HL-60 (cell line): ENCODE results near the gene SLC12A3.

Source experiments
- DNase-seq, 2 experiments: peaks; one replicate each; pipeline ENCODE4 v3.0.0-alpha.2; 2010 to 2020; ENCODE audit warnings: low read depth in 1 of 2, low spot score in 1 of 2
- H3K27ac ChIP-seq: fragments of 250-450 bp; sonication (Bioruptor Pico); replicated peaks from 2 replicates; pipeline ENCODE4 v1.5.1; 2020; ENCODE audit warnings: mild to moderate bottlenecking, moderate library complexity
- H3K27me3 ChIP-seq: fragments of 250-450 bp; sonication (Bioruptor Pico); 2 replicates; pipeline ENCODE4 v1.5.1; 2021; ENCODE audit warnings: mild to moderate bottlenecking, moderate library complexity; ENCODE audit not compliant: insufficient read depth, poor library complexity, severe bottlenecking
- H3K4me3 ChIP-seq: replicated peaks from 2 replicates; pipeline ENCODE4 v1.5.1; 2011; ENCODE audit warnings: mild to moderate bottlenecking, control low read depth, low read length; ENCODE audit not compliant: insufficient read depth
- GABPA ChIP-seq: IDR thresholded peaks from 2 replicates; pipeline ENCODE4 v1.6.1; 2012; ENCODE audit warnings: low read depth
- POLR2AphosphoS5 ChIP-seq: IDR thresholded peaks from 2 replicates; pipeline ENCODE4 v1.6.1; 2012; ENCODE audit warnings: low read depth
- SPI1 ChIP-seq: IDR thresholded peaks from 2 replicates; pipeline ENCODE4 v1.6.1; 2012; ENCODE audit warnings: low read depth, mild to moderate bottlenecking, borderline replicate concordance
- TF ChIP-seq, protein P1 (sequence below): IDR thresholded peaks from one replicate; pipeline ENCODE4 v1.5.1; 2011; ENCODE audit warnings: low read length, control low read depth, inconsistent platforms; ENCODE audit not compliant: insufficient read depth
- TF ChIP-seq, protein P2 (sequence below): IDR thresholded peaks from 2 replicates; pipeline ENCODE4 v1.6.1; 2012; ENCODE audit warnings: low read depth; ENCODE audit not compliant: insufficient replicate concordance

The SLC12A3 gene

DNA sequence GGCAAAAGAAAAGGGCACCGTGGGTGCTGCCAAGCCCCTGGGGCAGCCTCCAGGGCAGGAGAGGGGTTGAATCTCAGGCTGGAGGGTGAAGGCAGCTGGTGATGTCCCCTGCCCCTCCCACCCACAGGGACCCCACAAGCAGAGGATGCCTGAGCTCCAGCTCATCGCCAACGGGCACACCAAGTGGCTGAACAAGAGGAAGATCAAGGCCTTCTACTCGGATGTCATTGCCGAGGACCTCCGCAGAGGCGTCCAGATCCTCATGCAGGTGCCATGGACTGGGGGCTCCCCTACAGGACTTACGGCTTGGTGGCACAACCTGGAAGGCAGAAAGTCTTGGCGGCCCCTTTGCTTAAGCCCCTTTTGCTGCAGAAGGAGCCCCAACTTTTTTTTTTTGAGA is 21.8 kb downstream of the SLC12A3 start:
- Histone ChIP-seq H3K27me3 (no peaks in the 10 kb centered on the region), H3K4me3 (no peak overlapping the region), H3K27ac (no peak overlapping the region)
- TF ChIP-seq POLR2AphosphoS5 (no peak), GABPA (no peak), SPI1 (no peak)
- TF ChIP-seq, protein P1, sequence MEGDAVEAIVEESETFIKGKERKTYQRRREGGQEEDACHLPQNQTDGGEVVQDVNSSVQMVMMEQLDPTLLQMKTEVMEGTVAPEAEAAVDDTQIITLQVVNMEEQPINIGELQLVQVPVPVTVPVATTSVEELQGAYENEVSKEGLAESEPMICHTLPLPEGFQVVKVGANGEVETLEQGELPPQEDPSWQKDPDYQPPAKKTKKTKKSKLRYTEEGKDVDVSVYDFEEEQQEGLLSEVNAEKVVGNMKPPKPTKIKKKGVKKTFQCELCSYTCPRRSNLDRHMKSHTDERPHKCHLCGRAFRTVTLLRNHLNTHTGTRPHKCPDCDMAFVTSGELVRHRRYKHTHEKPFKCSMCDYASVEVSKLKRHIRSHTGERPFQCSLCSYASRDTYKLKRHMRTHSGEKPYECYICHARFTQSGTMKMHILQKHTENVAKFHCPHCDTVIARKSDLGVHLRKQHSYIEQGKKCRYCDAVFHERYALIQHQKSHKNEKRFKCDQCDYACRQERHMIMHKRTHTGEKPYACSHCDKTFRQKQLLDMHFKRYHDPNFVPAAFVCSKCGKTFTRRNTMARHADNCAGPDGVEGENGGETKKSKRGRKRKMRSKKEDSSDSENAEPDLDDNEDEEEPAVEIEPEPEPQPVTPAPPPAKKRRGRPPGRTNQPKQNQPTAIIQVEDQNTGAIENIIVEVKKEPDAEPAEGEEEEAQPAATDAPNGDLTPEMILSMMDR, result no peak
- TF ChIP-seq, protein P2, sequence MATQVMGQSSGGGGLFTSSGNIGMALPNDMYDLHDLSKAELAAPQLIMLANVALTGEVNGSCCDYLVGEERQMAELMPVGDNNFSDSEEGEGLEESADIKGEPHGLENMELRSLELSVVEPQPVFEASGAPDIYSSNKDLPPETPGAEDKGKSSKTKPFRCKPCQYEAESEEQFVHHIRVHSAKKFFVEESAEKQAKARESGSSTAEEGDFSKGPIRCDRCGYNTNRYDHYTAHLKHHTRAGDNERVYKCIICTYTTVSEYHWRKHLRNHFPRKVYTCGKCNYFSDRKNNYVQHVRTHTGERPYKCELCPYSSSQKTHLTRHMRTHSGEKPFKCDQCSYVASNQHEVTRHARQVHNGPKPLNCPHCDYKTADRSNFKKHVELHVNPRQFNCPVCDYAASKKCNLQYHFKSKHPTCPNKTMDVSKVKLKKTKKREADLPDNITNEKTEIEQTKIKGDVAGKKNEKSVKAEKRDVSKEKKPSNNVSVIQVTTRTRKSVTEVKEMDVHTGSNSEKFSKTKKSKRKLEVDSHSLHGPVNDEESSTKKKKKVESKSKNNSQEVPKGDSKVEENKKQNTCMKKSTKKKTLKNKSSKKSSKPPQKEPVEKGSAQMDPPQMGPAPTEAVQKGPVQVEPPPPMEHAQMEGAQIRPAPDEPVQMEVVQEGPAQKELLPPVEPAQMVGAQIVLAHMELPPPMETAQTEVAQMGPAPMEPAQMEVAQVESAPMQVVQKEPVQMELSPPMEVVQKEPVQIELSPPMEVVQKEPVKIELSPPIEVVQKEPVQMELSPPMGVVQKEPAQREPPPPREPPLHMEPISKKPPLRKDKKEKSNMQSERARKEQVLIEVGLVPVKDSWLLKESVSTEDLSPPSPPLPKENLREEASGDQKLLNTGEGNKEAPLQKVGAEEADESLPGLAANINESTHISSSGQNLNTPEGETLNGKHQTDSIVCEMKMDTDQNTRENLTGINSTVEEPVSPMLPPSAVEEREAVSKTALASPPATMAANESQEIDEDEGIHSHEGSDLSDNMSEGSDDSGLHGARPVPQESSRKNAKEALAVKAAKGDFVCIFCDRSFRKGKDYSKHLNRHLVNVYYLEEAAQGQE, result no peak
- no peak for DNase-seq

DNA sequence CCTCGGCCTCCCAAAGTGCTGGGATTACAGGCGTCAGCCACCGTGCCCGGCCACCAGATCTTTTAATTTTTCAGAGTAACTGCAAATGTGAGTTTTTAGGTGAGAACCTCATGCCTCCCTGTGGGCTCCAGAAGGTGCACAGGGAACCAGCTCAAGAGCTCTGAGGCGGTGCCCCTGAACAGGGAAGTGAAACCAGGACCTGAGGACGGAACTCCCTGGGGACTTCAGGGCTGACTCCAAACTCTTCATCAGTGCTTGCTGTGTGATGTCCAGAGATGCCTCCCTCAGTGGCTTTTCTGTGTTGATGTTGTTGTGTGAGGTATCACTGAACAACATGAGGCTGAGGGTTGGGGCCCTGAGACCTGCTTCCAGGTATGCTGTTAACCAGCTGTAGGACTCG is 23.8 kb downstream of the SLC12A3 start:
- no peak overlapping the region for H3K4me3 ChIP-seq
- H3K27ac ChIP-seq, result no peak overlapping the region
- H3K27me3 ChIP-seq, result no peaks in the 10 kb centered on the region
- TF ChIP-seq, protein P1, result no peak
- TF ChIP-seq POLR2AphosphoS5 (no peak), SPI1 (peak; percentile 37; the same call in 1 of the 2 replicates)
- TF ChIP-seq, protein P2, result no peak
- DNase-seq, result peak in 1 of 2 experiments; percentile 74

DNA sequence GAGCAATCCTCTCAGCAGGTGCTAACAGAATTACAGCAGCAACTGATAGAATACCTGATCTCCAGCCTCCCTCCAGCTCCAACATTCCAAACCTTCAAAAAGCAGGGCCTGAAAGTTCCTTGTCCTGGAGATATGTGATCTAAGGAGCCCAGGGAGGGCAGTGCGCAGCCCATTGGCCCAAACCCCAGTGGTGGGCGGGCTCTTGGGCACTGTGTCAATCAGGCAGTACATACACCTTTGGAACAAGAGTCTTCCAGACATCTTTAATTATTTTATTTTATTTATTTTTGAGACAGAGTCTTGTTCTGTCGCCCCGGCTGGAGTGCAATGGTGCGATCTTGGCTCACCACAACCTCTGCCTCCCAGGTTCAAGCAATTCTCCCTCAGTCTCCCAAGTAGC is 24.2 kb downstream of the SLC12A3 start:
- no peaks in the 10 kb centered on the region for H3K27me3 ChIP-seq
- H3K27ac ChIP-seq, result no peak overlapping the region
- no peak overlapping the region for H3K4me3 ChIP-seq
- TF ChIP-seq SPI1 (no peak), POLR2AphosphoS5 (no peak), GABPA (no peak)
- TF ChIP-seq, protein P2, result no peak
- TF ChIP-seq, protein P1, result no peak
- no peak for DNase-seq
